Stimulated activated naive CD8-positive, alpha-beta T cell treated with anti-CD3 and anti-CD28 coated beads, Interleukin-15, amount 100 ng/mL, for 72 hours (primary cell): ENCODE measurements around the gene DTHD1.
A peak's percentile ranks its signal among the peaks of the same experiment; 100 is the strongest.

Experiments
- ATAC-seq: fragments of 150-1000 bp; cut with Tn5 transposase; 2 replicates; pipeline ENCODE4 v1.10.0; 2021; ENCODE audit warnings: mild to moderate bottlenecking, moderate library complexity
- DNase-seq, 2 donors: peaks; one replicate each; pipeline ENCODE4 v3.0.0; 2021 to 2022
- H3K27ac Mint-ChIP-seq, 2 donors: one replicate each; pipeline ENCODE4 v1.8.0; 2022; ENCODE audit warnings: mild to moderate bottlenecking in 2 of 2, mixed read lengths in 2 of 2, moderate library complexity in 2 of 2
- H3K27me3 Mint-ChIP-seq: one replicate; pipeline ENCODE4 v1.8.0; 2022; ENCODE audit warnings: mixed read lengths
- H3K4me1 Mint-ChIP-seq: one replicate; pipeline ENCODE4 v1.8.0; 2022; ENCODE audit warnings: mild to moderate bottlenecking, mixed read lengths
- H3K4me3 Mint-ChIP-seq, 2 donors: one replicate each; pipeline ENCODE4 v1.8.0; 2022; ENCODE audit warnings: mild to moderate bottlenecking in 2 of 2, mixed read lengths in 2 of 2, moderate library complexity in 1 of 2
- H3K9me3 Mint-ChIP-seq, 2 donors: one replicate each; pipeline ENCODE4 v1.8.0; 2022; ENCODE audit warnings: mixed read lengths in 2 of 2

Gene DTHD1

GRCh38 chr4:36341936-36342335 is 60.5 kb downstream of the DTHD1 start:
- H3K4me1 Mint-ChIP-seq, result peaks cover 3% of the 10 kb centered on the region
- no peak for ATAC-seq
- DNase-seq, result no peak
- no peaks in the 10 kb centered on the region for H3K9me3 Mint-ChIP-seq
- no peaks in the 10 kb centered on the region for H3K27me3 Mint-ChIP-seq
- H3K27ac Mint-ChIP-seq, result no peak overlapping the region
- no peak overlapping the region for H3K4me3 Mint-ChIP-seq

- no peaks in the 10 kb centered on the region for H3K9me3 Mint-ChIP-seq
- H3K27ac Mint-ChIP-seq, result peak overlapping the region in 1 of 2 donors; percentile 49
- H3K4me3 Mint-ChIP-seq, result no peak overlapping the region
- peaks cover 7% of the 10 kb centered on the region for H3K4me1 Mint-ChIP-seq
- no peak for DNase-seq
- H3K27me3 Mint-ChIP-seq, result no peaks in the 10 kb centered on the region
- ATAC-seq, result no peak
These were observed 62.2 kb downstream of the DTHD1 start for GRCh38 chr4:36343501-36344175.

GRCh38 chr4:36348403-36348938 is 67.1 kb downstream of the DTHD1 start:
- peak overlapping the region; percentile 64 to 85 for H3K27ac Mint-ChIP-seq
- ATAC-seq, result peak; percentile 97
- H3K9me3 Mint-ChIP-seq, result no peaks in the 10 kb centered on the region
- no peaks in the 10 kb centered on the region for H3K27me3 Mint-ChIP-seq
- peak; percentile 42 to 58 for DNase-seq
- H3K4me3 Mint-ChIP-seq, result peak overlapping the region; percentile 23 to 43
- H3K4me1 Mint-ChIP-seq, result peaks cover 35% of the 10 kb centered on the region

- no peak overlapping the region for H3K4me3 Mint-ChIP-seq
- no peak for DNase-seq
These were observed 68.6 kb downstream of the DTHD1 start for GRCh38 chr4:36349938-36350549.

GRCh38 chr4:36351082-36351666 is 69.8 kb downstream of the DTHD1 start:
- ATAC-seq (peak; percentile 49), DNase-seq (peak; percentile 55 to 72)
- peak overlapping the region; percentile 24 to 95 for H3K27ac Mint-ChIP-seq
- no peak overlapping the region for H3K4me3 Mint-ChIP-seq
- H3K9me3 Mint-ChIP-seq, result no peaks in the 10 kb centered on the region
- H3K27me3 Mint-ChIP-seq, result no peaks in the 10 kb centered on the region
- H3K4me1 Mint-ChIP-seq, result peaks cover 35% of the 10 kb centered on the region

More at GRCh38 chr4:36349938-36350549, 68.6 kb downstream of the DTHD1 start:
- no peaks in the 10 kb centered on the region for H3K27me3 Mint-ChIP-seq
- H3K9me3 Mint-ChIP-seq, result no peaks in the 10 kb centered on the region
- H3K4me1 Mint-ChIP-seq, result peaks cover 35% of the 10 kb centered on the region
- ATAC-seq, result no peak
- H3K27ac Mint-ChIP-seq, result no peak overlapping the region

- ATAC-seq (no peak), DNase-seq (no peak)
- Mint-ChIP-seq H3K4me3 (no peak overlapping the region), H3K4me1 (peaks cover 25% of the 10 kb centered on the region), H3K9me3 (no peaks in the 10 kb centered on the region), H3K27me3 (no peaks in the 10 kb centered on the region), H3K27ac (no peak overlapping the region)
These were observed 72.6 kb downstream of the DTHD1 start for GRCh38 chr4:36353998-36354397.

GRCh38 chr4:36358173-36358572 is 76.8 kb downstream of the DTHD1 start:
- H3K9me3 Mint-ChIP-seq, result no peaks in the 10 kb centered on the region
- DNase-seq, result no peak
- no peak overlapping the region for H3K27ac Mint-ChIP-seq
- no peaks in the 10 kb centered on the region for H3K27me3 Mint-ChIP-seq
- no peaks in the 10 kb centered on the region for H3K4me1 Mint-ChIP-seq
- ATAC-seq, result no peak
- no peak overlapping the region for H3K4me3 Mint-ChIP-seq

- Mint-ChIP-seq H3K4me1 (no peaks in the 10 kb centered on the region), H3K27me3 (no peaks in the 10 kb centered on the region), H3K4me3 (no peak overlapping the region), H3K9me3 (no peaks in the 10 kb centered on the region), H3K27ac (no peak overlapping the region)
- ATAC-seq, result no peak
- no peak for DNase-seq
These were observed 79.3 kb downstream of the DTHD1 start for GRCh38 chr4:36360755-36361154.

GRCh38 chr4:36363024-36363423 is 81.6 kb downstream of the DTHD1 start:
- Mint-ChIP-seq H3K27me3 (no peaks in the 10 kb centered on the region), H3K9me3 (no peaks in the 10 kb centered on the region), H3K27ac (no peak overlapping the region), H3K4me1 (no peaks in the 10 kb centered on the region), H3K4me3 (no peak overlapping the region)
- ATAC-seq (no peak), DNase-seq (no peak)

- no peak overlapping the region for H3K27ac Mint-ChIP-seq
These were observed 93.6 kb downstream of the DTHD1 start for GRCh38 chr4:36374836-36375511.

GRCh38 chr4:36385951-36386571 is 104.6 kb downstream of the DTHD1 start:
- H3K4me3 Mint-ChIP-seq, result peak overlapping the region; percentile 36 to 68
- H3K27ac Mint-ChIP-seq, result peak overlapping the region; percentile 95
- no peaks in the 10 kb centered on the region for H3K27me3 Mint-ChIP-seq
- H3K9me3 Mint-ChIP-seq, result no peaks in the 10 kb centered on the region
- H3K4me1 Mint-ChIP-seq, result peaks cover 29% of the 10 kb centered on the region
- DNase-seq (peak; percentile 38 to 61), ATAC-seq (peak; percentile 96)

More at GRCh38 chr4:36374836-36375511, 93.6 kb downstream of the DTHD1 start:
- ATAC-seq, result peak; percentile 28
- Mint-ChIP-seq H3K27me3 (no peaks in the 10 kb centered on the region), H3K4me3 (no peak overlapping the region), H3K9me3 (peaks cover 6 to 18% of the 10 kb centered on the region in 2 donors), H3K4me1 (no peaks in the 10 kb centered on the region)
- no peak for DNase-seq

- peak overlapping the region in 1 of 2 donors; percentile 95 for H3K27ac Mint-ChIP-seq
- ATAC-seq (no peak), DNase-seq (no peak)
- H3K4me1 Mint-ChIP-seq, result peaks cover 33% of the 10 kb centered on the region
- H3K4me3 Mint-ChIP-seq, result peak overlapping the region in 1 of 2 donors; percentile 36
- no peaks in the 10 kb centered on the region for H3K27me3 Mint-ChIP-seq
- H3K9me3 Mint-ChIP-seq, result no peaks in the 10 kb centered on the region
These were observed 105.3 kb downstream of the DTHD1 start for GRCh38 chr4:36386691-36387090.

- no peak overlapping the region for H3K4me3 Mint-ChIP-seq
- no peak for ATAC-seq
- no peaks in the 10 kb centered on the region for H3K9me3 Mint-ChIP-seq
- DNase-seq, result no peak
- H3K4me1 Mint-ChIP-seq, result peaks cover 24% of the 10 kb centered on the region
- H3K27ac Mint-ChIP-seq, result no peak overlapping the region
- H3K27me3 Mint-ChIP-seq, result no peaks in the 10 kb centered on the region
These were observed 107.3 kb downstream of the DTHD1 start for GRCh38 chr4:36388710-36389109.

GRCh38 chr4:36391411-36391810 is 110.0 kb downstream of the DTHD1 start:
- H3K9me3 Mint-ChIP-seq, result no peaks in the 10 kb centered on the region
- no peak overlapping the region for H3K27ac Mint-ChIP-seq
- DNase-seq (no peak), ATAC-seq (no peak)
- H3K27me3 Mint-ChIP-seq, result no peaks in the 10 kb centered on the region
- H3K4me1 Mint-ChIP-seq, result peaks cover 25% of the 10 kb centered on the region
- H3K4me3 Mint-ChIP-seq, result no peak overlapping the region

- H3K4me1 Mint-ChIP-seq, result peaks cover 22% of the 10 kb centered on the region
- no peak overlapping the region for H3K4me3 Mint-ChIP-seq
- H3K27me3 Mint-ChIP-seq, result no peaks in the 10 kb centered on the region
- no peak for ATAC-seq
- no peaks in the 10 kb centered on the region for H3K9me3 Mint-ChIP-seq
- no peak for DNase-seq
- H3K27ac Mint-ChIP-seq, result no peak overlapping the region
These were observed 110.6 kb downstream of the DTHD1 start for GRCh38 chr4:36392024-36392423.
